HEK293 (cell line): ENCODE measurements around the gene RAB7A.

ENCODE experiments used
- CTCF ChIA-PET: fragments of 350-600 bp; formaldehyde crosslinking; extraction: SDS; loops from one replicate; lab custom pipeline; 2021; ENCODE audit warnings: antibody characterized with exemption; lab: Yijun Ruan, JAX
- POLR2A ChIA-PET: fragments of 300-600 bp; formaldehyde crosslinking; extraction: SDS; loops from one replicate; lab custom pipeline; 2020; ENCODE audit warnings: antibody characterized with exemption, inconsistent platforms; lab: Yijun Ruan, JAX
- H3K27ac ChIP-seq: fragments of 200-500 bp; sonication (Bioruptor generic); 2 replicates; pipeline ENCODE4 v1.5.1; 2014; ENCODE audit warnings: low read depth, low read length, control low read depth, inconsistent platforms; ENCODE audit errors: extremely low read depth
- H3K36me3 ChIP-seq, 2 experiments: fragments of 200-500 bp in 1 of 2; sonication (Bioruptor generic) in 1 of 2; 1 replicate in 1 of 2; 2 replicates in 1 of 2; pipeline ENCODE4 v1.5.1; 2014 to 2017; ENCODE audit warnings: inconsistent platforms in 2 of 2, low read length in 2 of 2; ENCODE audit not compliant: control insufficient read depth in 2 of 2, insufficient read depth in 1 of 2
- H3K4me1 ChIP-seq: fragments of 200-500 bp; sonication (Bioruptor generic); 2 replicates; pipeline ENCODE4 v1.5.1; 2014; ENCODE audit warnings: mild to moderate bottlenecking, low read length, inconsistent platforms; ENCODE audit not compliant: control insufficient read depth, insufficient read depth
- H3K4me3 ChIP-seq: 2 replicates; pipeline ENCODE4 v1.5.1; 2011; ENCODE audit warnings: low read depth, mild to moderate bottlenecking, control low read depth, low read length, moderate library complexity
- H3K9me3 ChIP-seq: fragments of 200-500 bp; sonication (Bioruptor generic); 2 replicates; pipeline ENCODE4 v1.5.1; 2014; ENCODE audit warnings: low read depth, low read length, inconsistent platforms; ENCODE audit not compliant: control insufficient read depth, insufficient read depth
- EGR2 ChIP-seq: fragments of 450-650 bp; formaldehyde crosslinking; IDR thresholded peaks from 2 replicates; pipeline ENCODE4 v1.5.1; 2016; ENCODE audit warnings: low read depth, missing biosample characterization, missing genetic modification characterization
- KLF7 ChIP-seq: fragments of 450-650 bp; formaldehyde crosslinking; IDR thresholded peaks from 2 replicates; pipeline ENCODE4 v1.5.1; 2016; ENCODE audit warnings: missing biosample characterization, missing genetic modification characterization, borderline replicate concordance
- KLF9 ChIP-seq: fragments of 450-650 bp; formaldehyde crosslinking; IDR thresholded peaks from 2 replicates; pipeline ENCODE4 v1.5.1; 2016; ENCODE audit warnings: missing biosample characterization, missing genetic modification characterization, low read depth
- MEIS1 ChIP-seq: sonication (generic); formaldehyde crosslinking; IDR thresholded peaks from 2 replicates; pipeline ENCODE4 v1.8.1; 2022; ENCODE audit warnings: missing genetic modification reagents, mild to moderate bottlenecking, borderline replicate concordance
- OVOL3 ChIP-seq: fragments of 450-650 bp; formaldehyde crosslinking; IDR thresholded peaks from 2 replicates; pipeline ENCODE4 v1.5.1; 2016; ENCODE audit warnings: missing biosample characterization, missing genetic modification characterization
- PRDM1 ChIP-seq: fragments of 450-650 bp; formaldehyde crosslinking; IDR thresholded peaks from 2 replicates; pipeline ENCODE4; 2016; ENCODE audit warnings: missing biosample characterization, missing genetic modification characterization
- SP3 ChIP-seq: fragments of 450-650 bp; formaldehyde crosslinking; IDR thresholded peaks from 2 replicates; pipeline ENCODE4 v1.5.1; 2016; ENCODE audit warnings: missing biosample characterization, missing genetic modification characterization
- ZBTB6 ChIP-seq: fragments of 450-650 bp; formaldehyde crosslinking; IDR thresholded peaks from 2 replicates; pipeline ENCODE4 v1.5.1; 2017; ENCODE audit warnings: missing biosample characterization, missing genetic modification characterization
- ZFHX2 ChIP-seq: fragments of 450-650 bp; formaldehyde crosslinking; conservative IDR thresholded peaks from 2 replicates; pipeline ENCODE4 v1.5.1; 2016; ENCODE audit warnings: missing biosample characterization, missing genetic modification characterization
- ZNF132 ChIP-seq: fragments of 450-650 bp; formaldehyde crosslinking; IDR thresholded peaks from 2 replicates; pipeline ENCODE4 v1.5.1; 2017; ENCODE audit warnings: missing biosample characterization, missing genetic modification characterization, borderline replicate concordance
- ZNF18 ChIP-seq: fragments of 450-650 bp; formaldehyde crosslinking; IDR thresholded peaks from 2 replicates; pipeline ENCODE4 v1.5.1; 2016; ENCODE audit warnings: missing biosample characterization, missing genetic modification characterization
- ZNF19 ChIP-seq: fragments of 450-650 bp; formaldehyde crosslinking; IDR thresholded peaks from 2 replicates; pipeline ENCODE4; 2016; ENCODE audit warnings: missing biosample characterization, missing genetic modification characterization, low read depth
- ZNF239 ChIP-seq: fragments of 450-650 bp; formaldehyde crosslinking; IDR thresholded peaks from 2 replicates; pipeline ENCODE4 v1.5.1; 2016; ENCODE audit warnings: missing biosample characterization, missing genetic modification characterization
- ZNF266 ChIP-seq: fragments of 450-650 bp; formaldehyde crosslinking; IDR thresholded peaks from 2 replicates; pipeline ENCODE4 v1.5.1; 2016; ENCODE audit warnings: missing biosample characterization, missing genetic modification characterization, low read depth
- ZNF292 ChIP-seq: fragments of 450-650 bp; formaldehyde crosslinking; IDR thresholded peaks from 2 replicates; pipeline ENCODE4 v1.5.1; 2016; ENCODE audit warnings: low read depth, missing biosample characterization, missing genetic modification characterization, borderline replicate concordance
- ZNF639 ChIP-seq: fragments of 450-650 bp; formaldehyde crosslinking; IDR thresholded peaks from 2 replicates; pipeline ENCODE4 v1.5.1; 2016; ENCODE audit warnings: missing biosample characterization, missing genetic modification characterization
- ZNF660 ChIP-seq: fragments of 450-650 bp; IDR thresholded peaks from 2 replicates; pipeline ENCODE4 v1.5.1; 2018; ENCODE audit warnings: missing biosample characterization, mild to moderate bottlenecking, missing genetic modification characterization
- ZNF776 ChIP-seq: fragments of 450-650 bp; formaldehyde crosslinking; IDR thresholded peaks from 2 replicates; pipeline ENCODE4 v1.5.0; 2017; ENCODE audit warnings: missing biosample characterization, missing genetic modification characterization, borderline replicate concordance
- ZNF792 ChIP-seq: fragments of 450-650 bp; formaldehyde crosslinking; IDR thresholded peaks from 2 replicates; pipeline ENCODE4 v1.5.1; 2016; ENCODE audit warnings: missing biosample characterization, missing genetic modification characterization
- TF ChIP-seq, protein P1 (sequence below): fragments of 450-650 bp; formaldehyde crosslinking; IDR thresholded peaks from 2 replicates; pipeline ENCODE4 v1.5.1; 2016; ENCODE audit warnings: missing biosample characterization, missing genetic modification characterization

Gene RAB7A

DNA sequence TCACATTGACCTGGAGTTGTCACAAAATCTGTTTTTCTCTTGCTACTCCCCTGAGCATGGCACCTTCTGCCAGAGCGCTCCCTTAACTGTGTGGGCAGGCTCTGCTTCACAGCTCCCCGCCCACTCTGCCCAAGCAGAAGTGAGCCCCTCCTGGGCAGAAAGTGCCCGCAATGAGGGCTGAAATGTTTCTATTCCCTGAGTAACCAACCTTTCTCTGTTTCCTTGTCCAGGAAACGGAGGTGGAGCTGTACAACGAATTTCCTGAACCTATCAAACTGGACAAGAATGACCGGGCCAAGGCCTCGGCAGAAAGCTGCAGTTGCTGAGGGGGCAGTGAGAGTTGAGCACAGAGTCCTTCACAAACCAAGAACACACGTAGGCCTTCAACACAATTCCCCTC, 87.1 kb downstream of the RAB7A start:
- peaks cover 13 to 91% of the 10 kb centered on the region in 2 experiments; a peak in 2 of 3 replicates for H3K36me3 ChIP-seq
- ChIA-PET POLR2A (interaction anchor here (0.5 to 0.6 kb wide), 2 partner anchors 225 to 490 kb away, joined by 3 read pairs; no protein-coding TSS in a partner anchor), CTCF (interaction anchor here (0.7 to 0.9 kb wide), 2 partner anchors 10 to 14 kb away, joined by 3 to 7 read pairs; no protein-coding TSS in a partner anchor)
- no peak overlapping the region for H3K4me3 ChIP-seq
- TF ChIP-seq ZFHX2 (0 out of 2 replicates have a peak, but pooled peaks have one; percentile 9), ZNF776 (tag by site-specific recombination) (no peak), EGR2 (tag by site-specific recombination) (0 out of 2 replicates have a peak, but pooled peaks have one; percentile 12)
- no peaks in the 10 kb centered on the region for H3K9me3 ChIP-seq
- no peak overlapping the region for H3K27ac ChIP-seq
- H3K4me1 ChIP-seq = no peaks in the 10 kb centered on the region

- no peak overlapping the region for H3K27ac ChIP-seq
- ChIA-PET POLR2A (interaction anchor here (0.6 kb wide), 1 partner anchor 175 kb away, joined by 7 read pairs; no protein-coding TSS in a partner anchor), CTCF (interaction anchor here (0.7 kb wide), 1 partner anchor 18 kb away, joined by 4 read pairs; no protein-coding TSS in a partner anchor)
- H3K9me3 ChIP-seq = no peaks in the 10 kb centered on the region
- no peak overlapping the region for H3K4me3 ChIP-seq
- H3K4me1 ChIP-seq = no peaks in the 10 kb centered on the region
- H3K36me3 ChIP-seq = peaks cover 13 to 93% of the 10 kb centered on the region in 2 experiments; a peak in 2 of 3 replicates
- TF ChIP-seq ZNF19 (no peak), OVOL3 (tag by site-specific recombination) (no peak), ZNF639 (no peak), ZBTB6 (tag by site-specific recombination) (no peak), ZNF18 (no peak), ZNF132 (tag by site-specific recombination) (no peak), ZNF266 (tag by site-specific recombination) (no peak), KLF7 (tag by site-specific recombination) (no peak), ZNF239 (tag by site-specific recombination) (no peak), PRDM1 (no peak), ZNF792 (no peak), MEIS1 (CRISPR knock-in tag) (no peak), SP3 (tag by site-specific recombination) (no peak), KLF9 (tag by site-specific recombination) (no peak), ZNF292 (tag by site-specific recombination) (no peak), ZNF660 (no peak)
- TF ChIP-seq, protein P1, sequence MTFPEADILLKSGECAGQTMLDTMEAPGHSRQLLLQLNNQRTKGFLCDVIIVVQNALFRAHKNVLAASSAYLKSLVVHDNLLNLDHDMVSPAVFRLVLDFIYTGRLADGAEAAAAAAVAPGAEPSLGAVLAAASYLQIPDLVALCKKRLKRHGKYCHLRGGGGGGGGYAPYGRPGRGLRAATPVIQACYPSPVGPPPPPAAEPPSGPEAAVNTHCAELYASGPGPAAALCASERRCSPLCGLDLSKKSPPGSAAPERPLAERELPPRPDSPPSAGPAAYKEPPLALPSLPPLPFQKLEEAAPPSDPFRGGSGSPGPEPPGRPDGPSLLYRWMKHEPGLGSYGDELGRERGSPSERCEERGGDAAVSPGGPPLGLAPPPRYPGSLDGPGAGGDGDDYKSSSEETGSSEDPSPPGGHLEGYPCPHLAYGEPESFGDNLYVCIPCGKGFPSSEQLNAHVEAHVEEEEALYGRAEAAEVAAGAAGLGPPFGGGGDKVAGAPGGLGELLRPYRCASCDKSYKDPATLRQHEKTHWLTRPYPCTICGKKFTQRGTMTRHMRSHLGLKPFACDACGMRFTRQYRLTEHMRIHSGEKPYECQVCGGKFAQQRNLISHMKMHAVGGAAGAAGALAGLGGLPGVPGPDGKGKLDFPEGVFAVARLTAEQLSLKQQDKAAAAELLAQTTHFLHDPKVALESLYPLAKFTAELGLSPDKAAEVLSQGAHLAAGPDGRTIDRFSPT (tag by site-specific recombination) = no peak
These were observed 88.1 kb downstream of the RAB7A start for GRCh38 chr3:128814060-128814459.
